Cardiac fibroblast (primary cell): Measurements from ENCODE around the gene TEK.
A peak's percentile ranks its signal among the peaks of the same experiment; 100 is the strongest.

Experiments used
- DNase-seq, 2 donors: peaks; one replicate each; pipeline versions ENCODE4 v3.0.0 to v3.0.0-alpha.2; 2010; ENCODE audit warnings: low read depth in 2 of 2
- H3K4me3 ChIP-seq, 2 donors: replicated peaks in 1 of 2; 1 replicate in 1 of 2; 2 replicates in 1 of 2; pipeline ENCODE4 v1.5.1; 2011; ENCODE audit warnings: low read depth in 2 of 2, low read length in 2 of 2, mild to moderate bottlenecking in 2 of 2, moderate library complexity in 1 of 2
- TF ChIP-seq, protein P1 (sequence below): IDR thresholded peaks from one replicate; pipeline ENCODE4 v1.5.1; 2011; ENCODE audit warnings: low read depth, mild to moderate bottlenecking, low read length, inconsistent platforms

TEK gene

DNA sequence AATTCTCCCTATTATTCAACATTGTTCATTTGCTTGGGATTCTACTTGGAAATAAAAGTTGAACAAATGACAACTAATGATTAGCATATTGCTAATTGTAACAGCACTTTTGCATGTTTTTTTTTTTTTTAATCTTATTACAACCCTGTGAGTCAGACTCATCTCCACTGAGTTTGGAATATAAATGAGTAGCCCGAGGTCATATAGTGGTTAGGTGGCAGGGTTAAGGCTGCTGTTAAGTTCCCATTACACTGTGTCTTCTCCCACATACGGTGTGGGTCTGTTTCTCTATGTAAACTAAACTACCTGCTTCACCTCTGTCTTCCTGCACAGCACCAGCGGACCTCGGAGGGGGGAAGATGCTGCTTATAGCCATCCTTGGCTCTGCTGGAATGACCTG, 95.6 kb downstream of the TEK start:
- TF ChIP-seq, protein P1, sequence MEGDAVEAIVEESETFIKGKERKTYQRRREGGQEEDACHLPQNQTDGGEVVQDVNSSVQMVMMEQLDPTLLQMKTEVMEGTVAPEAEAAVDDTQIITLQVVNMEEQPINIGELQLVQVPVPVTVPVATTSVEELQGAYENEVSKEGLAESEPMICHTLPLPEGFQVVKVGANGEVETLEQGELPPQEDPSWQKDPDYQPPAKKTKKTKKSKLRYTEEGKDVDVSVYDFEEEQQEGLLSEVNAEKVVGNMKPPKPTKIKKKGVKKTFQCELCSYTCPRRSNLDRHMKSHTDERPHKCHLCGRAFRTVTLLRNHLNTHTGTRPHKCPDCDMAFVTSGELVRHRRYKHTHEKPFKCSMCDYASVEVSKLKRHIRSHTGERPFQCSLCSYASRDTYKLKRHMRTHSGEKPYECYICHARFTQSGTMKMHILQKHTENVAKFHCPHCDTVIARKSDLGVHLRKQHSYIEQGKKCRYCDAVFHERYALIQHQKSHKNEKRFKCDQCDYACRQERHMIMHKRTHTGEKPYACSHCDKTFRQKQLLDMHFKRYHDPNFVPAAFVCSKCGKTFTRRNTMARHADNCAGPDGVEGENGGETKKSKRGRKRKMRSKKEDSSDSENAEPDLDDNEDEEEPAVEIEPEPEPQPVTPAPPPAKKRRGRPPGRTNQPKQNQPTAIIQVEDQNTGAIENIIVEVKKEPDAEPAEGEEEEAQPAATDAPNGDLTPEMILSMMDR, result no peak
- DNase-seq, result peak in 1 of 2 donors; percentile 42
- H3K4me3 ChIP-seq, result no peak overlapping the region

DNA sequence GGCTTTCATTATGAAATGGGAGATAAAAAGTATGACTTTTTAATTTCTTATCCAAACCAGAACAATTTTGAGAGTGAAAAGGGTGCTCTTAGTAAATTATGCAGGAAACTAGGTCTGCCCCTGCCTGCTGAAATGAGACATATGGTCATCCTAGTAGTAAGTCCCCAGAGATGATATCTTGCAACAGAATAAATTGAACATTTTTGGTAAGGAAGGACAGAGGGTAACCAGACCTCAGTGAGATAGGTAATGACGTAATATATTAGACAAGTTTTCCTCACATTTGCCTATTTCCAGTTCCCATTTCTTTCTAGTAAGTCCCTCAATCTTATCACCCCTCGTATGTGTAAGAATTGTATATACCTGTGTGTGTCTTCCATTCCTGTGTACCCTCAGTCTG, 96.2 kb downstream of the TEK start:
- TF ChIP-seq, protein P1, result no peak
- DNase-seq, result peak in 1 of 2 donors; percentile 36
- no peak overlapping the region for H3K4me3 ChIP-seq

DNA sequence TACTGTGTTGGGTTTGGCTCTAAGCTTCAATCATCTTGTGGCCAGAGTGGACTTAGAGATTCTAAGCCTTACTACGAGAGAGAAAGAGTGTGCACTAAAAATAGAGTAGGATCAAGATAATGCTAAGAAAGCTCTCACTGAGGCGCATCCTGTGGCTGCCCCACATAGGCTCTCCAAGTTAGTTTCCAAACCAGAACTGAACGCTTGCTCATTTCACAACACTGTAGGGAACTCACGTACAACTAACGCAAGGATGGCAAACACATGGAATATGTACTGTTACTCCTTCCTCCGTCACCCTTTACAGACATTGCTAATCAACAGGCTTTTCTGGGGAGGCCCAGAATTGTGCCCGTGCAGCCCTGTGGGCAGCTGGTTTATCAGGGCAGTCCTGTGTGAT, 97.0 kb downstream of the TEK start:
- TF ChIP-seq, protein P1, result no peak
- H3K4me3 ChIP-seq, result no peak overlapping the region
- no peak for DNase-seq

DNA sequence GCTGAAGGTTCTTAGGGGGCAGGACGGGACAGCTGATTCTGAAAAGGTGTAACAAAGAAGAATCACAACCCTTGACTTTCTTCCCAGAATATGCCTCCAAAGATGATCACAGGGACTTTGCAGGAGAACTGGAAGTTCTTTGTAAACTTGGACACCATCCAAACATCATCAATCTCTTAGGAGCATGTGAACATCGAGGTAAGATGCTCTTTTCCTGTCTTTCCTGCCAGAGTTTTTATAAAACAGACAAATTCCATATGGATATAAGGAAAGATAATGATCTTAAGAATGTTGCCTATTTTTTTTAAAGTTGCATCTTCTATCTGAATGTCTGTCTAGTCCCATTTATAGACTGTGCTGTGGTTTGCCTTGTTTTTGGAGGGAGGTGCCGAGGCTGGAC, 100.0 kb downstream of the TEK start:
- H3K4me3 ChIP-seq, result no peak overlapping the region
- DNase-seq, result no peak
- TF ChIP-seq, protein P1, result no peak

DNA sequence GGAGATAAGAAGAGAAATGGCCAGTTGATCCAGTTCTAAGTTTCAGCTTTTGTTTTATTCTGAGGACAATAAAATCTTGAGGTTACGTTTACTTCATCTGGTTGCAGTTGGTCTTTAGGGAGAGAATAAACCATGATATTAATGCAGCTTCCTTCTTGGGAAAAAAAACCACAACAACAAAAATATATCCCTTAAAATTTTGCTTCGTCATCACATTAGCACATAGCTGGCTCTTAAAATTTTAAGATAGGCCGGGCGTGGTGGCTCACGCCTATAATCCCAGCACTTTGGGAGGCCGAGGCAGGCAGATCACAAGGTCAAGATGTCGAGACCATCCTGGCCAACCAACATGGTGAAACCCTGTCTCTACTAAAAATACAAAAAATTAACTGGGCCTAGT, 101.6 kb downstream of the TEK start:
- no peak overlapping the region for H3K4me3 ChIP-seq
- TF ChIP-seq, protein P1, result no peak
- DNase-seq, result no peak

DNA sequence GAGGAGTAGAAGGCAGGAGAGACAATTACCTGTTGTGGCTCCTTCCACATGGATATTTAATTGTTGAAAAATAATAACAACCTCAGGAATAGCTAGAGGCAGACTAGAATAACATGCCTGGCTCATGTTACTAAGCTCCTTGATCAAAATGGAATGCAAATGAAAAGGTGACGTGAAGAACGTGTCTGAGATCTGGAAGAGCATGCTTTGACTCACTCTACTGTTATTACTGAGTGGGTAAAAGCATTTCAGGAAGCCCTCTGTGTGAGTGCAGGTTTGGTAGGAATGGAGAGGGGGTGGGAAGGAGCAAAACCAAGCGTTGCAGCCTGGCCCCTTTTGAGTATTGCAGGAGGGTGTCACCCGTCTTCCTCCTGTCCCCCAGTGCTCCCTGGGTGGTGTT, 103.2 kb downstream of the TEK start:
- no peak for DNase-seq
- TF ChIP-seq, protein P1, result no peak
- no peak overlapping the region for H3K4me3 ChIP-seq

DNA sequence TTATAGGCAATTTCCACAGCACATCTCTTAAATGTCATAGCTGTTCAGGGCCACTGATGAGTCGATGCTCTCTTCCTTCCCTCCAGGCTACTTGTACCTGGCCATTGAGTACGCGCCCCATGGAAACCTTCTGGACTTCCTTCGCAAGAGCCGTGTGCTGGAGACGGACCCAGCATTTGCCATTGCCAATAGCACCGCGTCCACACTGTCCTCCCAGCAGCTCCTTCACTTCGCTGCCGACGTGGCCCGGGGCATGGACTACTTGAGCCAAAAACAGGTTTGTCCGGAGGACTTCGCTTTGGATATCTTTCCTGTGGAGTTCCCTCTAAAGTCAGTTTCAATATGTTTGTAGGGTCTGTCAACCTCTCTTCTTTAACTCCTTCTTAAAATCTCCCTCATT, 103.6 kb downstream of the TEK start:
- no peak overlapping the region for H3K4me3 ChIP-seq
- TF ChIP-seq, protein P1, result no peak
- no peak for DNase-seq
